ENCODE measurements around the gene LRRC23. TPM values are rescaled to one million over a fixed set of nuclear protein-coding genes. Genes with fewer than 3 reads are reported as not detected.

The LRRC23 gene
- total RNA-seq, 1 experiment from 2014 or later = 7.0 TPM

DNA sequence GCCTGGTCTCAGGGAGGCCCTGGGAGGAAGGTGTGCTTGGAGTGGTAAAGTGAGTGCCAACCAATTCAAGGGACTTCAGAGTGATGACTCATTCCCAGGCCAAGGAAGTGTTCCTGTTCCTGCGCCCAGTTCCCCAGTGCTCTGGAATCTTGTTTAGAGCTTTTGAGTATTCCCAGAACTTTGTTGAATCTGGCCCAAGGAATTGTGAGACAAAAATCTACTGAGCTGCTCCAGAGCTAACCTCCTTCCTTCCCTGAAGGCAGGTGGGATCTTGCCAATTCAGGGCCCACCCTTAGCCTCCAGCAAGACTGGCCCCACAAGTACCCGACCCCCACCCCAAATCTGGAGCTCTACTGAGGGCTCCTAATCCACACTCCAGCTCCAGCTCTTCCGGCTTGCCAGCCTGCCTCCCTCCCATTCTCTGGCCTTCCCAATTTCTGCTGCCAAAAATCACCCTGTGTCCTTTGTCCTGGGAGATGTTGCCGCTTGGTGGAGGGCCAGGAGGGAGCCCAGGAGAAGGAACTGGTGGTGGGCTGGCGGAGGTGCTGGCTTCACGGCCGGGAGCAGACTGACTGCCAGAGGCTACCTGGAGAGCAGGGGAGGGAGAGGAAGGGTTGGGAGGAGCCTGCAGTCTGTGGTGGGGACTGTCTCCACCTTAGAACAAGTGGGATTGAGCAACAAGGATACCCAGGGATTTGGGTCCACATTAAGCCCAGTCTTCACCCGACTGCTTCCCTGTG lies 21.1 kb downstream of the LRRC23 start:
- peak; percentile 91 for DNase-seq (ENCODE audit: low read depth)

DNA sequence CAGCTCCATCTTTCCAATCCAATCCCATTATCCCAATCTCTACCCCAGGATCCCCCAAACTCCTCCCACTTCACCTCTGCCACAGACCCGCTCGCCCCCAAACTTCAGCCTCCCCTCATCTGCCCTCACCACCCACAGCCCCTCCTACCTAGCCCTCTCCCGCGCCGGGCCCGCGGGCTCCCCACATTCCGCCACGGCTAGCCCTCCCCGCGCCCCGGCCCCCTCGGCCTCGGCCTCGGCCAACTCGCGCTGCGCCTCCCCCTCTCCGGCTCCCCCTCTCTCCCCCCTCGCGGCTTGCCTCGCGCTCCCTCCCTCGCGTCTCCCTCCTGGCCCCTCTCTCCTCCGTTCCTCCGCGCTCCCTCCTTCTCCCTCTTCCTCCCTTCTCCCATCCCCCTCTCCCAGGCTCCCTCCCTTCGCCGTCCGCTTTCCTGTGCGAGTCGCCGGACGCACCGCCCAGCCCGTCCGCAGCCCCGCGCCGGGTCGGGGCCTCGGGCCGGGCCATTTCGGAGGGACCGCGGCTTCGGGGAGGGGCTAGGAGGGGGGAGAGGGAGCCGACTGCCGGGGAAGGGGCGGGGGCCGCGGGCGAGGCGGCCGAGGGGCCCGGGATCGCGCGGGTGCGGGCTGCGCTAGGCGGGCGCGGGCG lies 22.9 kb downstream of the LRRC23 start, which contains the start of gene ATN1:
TSS of gene ATN1 (plus strand) at position 581 of the 643 bp plus-strand sequence. CDS start 6,043 bp downstream, outside the sequence.
- DNase-seq (ENCODE audit: low read depth) = peak; percentile 74

DNA sequence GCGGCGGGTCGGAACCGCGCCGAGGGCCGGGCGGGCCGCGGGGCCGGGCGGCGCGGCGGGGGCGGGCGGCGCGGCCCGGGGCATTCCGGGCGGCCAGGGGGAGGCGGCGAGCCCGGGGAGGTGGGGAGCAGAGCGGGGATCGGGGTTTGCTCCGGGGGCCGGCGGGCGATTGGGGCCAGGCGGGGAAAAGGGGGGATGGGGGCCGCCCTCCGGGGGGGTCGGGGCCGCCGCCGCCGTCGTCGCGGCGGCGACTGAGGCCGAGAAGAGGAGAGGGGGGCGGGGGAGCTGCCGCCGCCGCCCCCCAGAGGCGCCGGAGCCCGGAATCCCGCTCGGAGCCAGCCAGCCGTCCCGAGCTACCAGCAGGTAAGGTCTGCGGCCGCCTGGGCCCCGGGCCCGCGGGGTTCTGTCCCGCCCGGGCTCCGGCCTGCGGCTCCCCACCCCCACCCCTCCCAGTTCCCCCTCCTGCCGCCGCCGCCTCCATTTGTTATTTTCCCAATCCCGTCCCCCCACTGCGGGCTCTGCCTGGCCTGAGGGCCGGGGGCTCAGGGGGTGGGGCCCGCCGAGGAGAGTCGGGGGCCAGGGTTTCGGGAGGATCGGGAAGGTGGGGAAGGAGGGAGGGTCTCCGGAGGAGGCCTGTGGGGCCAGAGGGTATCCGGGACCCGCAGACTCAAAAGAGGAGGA lies 23.5 kb downstream of the LRRC23 start:
- no peak for DNase-seq (ENCODE audit: low read depth)

DNA sequence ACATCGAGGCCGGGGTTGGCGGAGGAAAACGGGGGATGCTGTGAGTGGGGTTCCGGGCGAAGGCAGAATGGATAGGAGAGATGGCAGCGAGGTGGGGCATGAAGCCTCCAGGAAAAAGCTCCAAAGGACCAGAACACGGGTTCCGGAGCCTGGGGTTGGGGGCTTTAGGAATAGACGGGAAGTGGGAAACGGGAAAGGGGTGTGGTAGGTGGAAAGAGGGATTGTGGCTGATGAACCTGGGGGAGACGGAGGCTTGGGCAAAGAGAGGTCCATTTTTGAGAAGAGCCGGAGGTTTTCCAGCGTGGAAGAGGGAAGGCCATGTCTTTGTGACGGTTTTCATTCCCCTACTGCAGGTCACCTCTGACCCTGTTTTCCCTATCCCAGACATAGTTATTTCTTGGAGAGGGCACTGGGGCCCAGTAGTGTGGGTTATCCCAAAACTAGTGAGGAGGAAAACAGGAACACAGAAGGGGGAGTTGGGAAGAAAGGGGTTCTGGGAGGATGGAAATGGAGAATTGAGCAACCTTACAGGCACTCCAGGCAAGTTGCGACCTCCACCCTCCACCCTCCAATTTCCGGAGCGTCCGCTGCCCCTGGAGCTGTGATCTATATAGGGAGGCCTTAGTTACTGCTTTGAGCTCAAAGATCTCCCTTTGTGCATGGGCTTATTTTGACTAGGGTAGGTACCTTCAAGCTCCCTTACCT lies 24.2 kb downstream of the LRRC23 start:
- DNase-seq (ENCODE audit: low read depth) = no peak

DNA sequence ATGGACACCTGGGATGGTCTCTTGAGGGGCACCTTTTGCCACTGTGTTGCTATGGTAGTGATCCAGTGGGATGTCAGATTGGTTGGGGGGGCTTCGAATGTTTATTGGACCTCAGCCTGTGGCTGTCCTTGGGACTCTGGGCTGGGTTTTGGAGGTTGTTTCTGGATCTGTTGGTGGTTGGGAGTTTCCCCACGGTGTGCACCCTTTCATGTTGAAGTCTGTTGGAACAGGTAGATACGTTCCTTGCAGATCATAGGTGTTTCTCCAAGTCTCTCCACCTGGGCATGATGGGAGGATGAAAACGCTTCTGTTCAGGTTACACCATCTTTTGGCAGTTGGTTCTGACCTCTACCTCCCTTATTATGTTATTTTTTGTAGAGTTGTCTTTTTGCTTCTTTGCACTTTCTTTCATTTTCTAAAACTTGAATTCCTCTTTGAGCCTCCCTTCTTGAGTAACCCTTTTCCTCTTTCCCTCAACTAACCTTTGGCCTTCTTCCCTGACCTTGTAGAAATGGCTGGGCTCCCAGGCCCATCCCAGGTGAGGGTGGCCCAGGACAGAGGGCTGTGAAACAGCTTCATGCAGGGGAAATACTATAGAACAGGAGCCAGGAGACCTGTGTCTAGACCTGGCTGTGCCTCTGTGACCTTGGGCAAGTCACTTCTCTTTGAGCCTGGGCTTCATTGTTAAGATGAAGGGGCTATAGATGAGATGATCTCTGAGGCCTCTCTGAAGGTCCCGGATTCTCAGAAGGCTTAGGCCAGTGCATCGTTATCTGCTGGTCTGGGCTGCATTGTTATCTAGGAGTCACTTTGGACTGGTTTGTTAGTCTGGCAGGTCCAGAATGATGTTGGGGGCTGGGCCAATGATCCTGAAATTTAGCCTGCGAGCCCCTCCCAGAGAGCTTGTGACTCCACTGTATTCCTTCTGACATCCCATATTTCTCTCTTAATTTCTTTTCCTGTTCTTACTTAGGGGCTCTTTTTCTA lies 25.1 kb downstream of the LRRC23 start:
- DNase-seq (ENCODE audit: low read depth) = no peak

DNA sequence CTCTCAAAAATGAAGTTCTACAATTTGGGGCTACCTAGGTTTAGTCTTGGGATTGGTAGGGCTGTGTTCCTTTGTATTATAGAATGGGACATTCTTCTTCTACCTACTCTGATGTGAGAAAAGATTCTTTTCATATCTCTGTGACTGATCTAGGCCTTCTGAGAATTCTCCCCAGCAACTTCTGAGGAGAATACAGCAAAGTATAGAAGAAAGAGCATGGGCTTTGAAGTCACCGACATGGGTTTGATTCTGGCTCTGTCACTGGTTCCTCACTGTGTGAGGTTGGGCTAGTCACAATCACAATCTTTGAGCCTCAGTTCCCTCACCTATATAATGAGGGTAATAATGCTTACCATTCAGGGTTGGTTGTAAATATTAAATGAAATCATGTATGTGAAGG lies 28.1 kb downstream of the LRRC23 start:
- no peak for DNase-seq (ENCODE audit: low read depth)

DNA sequence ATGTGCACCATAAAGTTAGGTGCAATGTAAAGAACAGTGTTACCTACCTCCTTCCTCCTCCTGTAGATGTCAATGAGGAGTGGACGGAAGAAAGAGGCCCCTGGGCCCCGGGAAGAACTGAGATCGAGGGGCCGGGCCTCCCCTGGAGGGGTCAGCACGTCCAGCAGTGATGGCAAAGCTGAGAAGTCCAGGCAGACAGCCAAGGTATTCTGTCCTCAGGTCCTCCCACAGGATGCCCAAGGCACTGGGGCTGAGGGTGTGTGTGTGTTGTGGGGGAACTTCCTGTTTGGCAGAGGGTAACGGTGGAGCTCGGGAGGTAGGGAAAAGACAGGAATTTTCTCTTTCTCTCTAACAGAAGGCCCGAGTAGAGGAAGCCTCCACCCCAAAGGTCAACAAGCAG lies 29.5 kb downstream of the LRRC23 start:
- no peak for DNase-seq (ENCODE audit: low read depth)

DNA sequence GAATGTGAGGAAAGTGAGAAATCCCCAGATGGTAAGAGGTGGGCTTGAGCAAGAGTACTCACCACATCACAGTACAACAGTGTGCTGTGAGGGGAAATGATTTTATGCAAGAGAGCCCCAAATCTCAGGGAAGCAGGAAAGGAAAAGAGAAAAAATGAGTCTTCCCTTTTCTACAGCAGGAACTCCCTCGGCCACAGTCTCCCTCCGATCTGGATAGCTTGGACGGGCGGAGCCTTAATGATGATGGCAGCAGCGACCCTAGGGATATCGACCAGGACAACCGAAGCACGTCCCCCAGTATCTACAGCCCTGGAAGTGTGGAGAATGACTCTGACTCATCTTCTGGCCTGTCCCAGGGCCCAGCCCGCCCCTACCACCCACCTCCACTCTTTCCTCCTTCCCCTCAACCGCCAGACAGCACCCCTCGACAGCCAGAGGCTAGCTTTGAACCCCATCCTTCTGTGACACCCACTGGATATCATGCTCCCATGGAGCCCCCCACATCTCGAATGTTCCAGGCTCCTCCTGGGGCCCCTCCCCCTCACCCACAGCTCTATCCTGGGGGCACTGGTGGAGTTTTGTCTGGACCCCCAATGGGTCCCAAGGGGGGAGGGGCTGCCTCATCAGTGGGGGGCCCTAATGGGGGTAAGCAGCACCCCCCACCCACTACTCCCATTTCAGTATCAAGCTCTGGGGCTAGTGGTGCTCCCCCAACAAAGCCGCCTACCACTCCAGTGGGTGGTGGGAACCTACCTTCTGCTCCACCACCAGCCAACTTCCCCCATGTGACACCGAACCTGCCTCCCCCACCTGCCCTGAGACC lies 31.0 kb downstream of the LRRC23 start:
- DNase-seq (ENCODE audit: low read depth) = no peak

DNA sequence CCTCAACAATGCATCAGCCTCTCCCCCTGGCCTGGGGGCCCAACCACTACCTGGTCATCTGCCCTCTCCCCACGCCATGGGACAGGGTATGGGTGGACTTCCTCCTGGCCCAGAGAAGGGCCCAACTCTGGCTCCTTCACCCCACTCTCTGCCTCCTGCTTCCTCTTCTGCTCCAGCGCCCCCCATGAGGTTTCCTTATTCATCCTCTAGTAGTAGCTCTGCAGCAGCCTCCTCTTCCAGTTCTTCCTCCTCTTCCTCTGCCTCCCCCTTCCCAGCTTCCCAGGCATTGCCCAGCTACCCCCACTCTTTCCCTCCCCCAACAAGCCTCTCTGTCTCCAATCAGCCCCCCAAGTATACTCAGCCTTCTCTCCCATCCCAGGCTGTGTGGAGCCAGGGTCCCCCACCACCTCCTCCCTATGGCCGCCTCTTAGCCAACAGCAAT lies 31.6 kb downstream of the LRRC23 start:
- no peak for DNase-seq (ENCODE audit: low read depth)

DNA sequence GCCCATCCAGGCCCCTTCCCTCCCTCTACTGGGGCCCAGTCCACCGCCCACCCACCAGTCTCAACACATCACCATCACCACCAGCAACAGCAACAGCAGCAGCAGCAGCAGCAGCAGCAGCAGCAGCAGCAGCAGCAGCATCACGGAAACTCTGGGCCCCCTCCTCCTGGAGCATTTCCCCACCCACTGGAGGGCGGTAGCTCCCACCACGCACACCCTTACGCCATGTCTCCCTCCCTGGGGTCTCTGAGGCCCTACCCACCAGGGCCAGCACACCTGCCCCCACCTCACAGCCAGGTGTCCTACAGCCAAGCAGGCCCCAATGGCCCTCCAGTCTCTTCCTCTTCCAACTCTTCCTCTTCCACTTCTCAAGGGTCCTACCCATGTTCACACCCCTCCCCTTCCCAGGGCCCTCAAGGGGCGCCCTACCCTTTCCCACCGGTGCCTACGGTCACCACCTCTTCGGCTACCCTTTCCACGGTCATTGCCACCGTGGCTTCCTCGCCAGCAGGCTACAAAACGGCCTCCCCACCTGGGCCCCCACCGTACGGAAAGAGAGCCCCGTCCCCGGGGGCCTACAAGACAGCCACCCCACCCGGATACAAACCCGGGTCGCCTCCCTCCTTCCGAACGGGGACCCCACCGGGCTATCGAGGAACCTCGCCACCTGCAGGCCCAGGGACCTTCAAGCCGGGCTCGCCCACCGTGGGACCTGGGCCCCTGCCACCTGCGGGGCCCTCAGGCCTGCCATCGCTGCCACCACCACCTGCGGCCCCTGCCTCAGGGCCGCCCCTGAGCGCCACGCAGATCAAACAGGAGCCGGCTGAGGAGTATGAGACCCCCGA lies 32.2 kb downstream of the LRRC23 start:
- DNase-seq (ENCODE audit: low read depth) = no peak

DNA sequence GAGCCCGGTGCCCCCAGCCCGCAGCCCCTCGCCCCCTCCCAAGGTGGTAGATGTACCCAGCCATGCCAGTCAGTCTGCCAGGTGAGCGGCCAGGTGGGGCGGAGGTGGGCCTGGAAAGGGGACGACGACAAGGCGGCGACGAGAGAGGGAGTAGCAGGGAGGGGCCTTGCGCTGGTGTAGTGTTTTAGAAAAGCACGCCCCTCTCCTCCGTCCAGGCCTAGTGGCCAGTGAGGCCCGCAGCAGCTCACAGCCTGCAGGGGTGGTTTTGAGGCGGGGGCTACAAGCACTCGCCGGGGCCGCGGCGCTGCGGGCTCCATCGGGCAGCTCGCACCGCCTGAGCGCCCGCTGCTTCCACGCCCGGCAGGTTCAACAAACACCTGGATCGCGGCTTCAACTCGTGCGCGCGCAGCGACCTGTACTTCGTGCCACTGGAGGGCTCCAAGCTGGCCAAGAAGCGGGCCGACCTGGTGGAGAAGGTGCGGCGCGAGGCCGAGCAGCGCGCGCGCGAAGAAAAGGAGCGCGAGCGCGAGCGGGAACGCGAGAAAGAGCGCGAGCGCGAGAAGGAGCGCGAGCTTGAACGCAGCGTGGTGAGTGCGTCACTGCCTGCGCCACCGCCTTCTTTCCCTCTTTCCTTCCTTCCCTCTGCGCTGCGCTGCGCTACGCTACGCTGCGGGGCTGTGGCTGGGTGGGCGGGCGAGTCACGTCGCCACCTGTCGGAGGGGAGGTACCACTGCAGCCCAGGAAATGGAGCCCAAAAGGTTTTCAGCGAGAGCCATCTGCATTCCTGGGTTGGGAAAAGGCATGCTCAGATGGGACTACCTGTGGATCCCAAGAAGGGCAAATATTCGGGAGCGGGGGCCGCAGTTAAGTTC lies 33.1 kb downstream of the LRRC23 start:
- peak; percentile 99 for DNase-seq (ENCODE audit: low read depth)

DNA sequence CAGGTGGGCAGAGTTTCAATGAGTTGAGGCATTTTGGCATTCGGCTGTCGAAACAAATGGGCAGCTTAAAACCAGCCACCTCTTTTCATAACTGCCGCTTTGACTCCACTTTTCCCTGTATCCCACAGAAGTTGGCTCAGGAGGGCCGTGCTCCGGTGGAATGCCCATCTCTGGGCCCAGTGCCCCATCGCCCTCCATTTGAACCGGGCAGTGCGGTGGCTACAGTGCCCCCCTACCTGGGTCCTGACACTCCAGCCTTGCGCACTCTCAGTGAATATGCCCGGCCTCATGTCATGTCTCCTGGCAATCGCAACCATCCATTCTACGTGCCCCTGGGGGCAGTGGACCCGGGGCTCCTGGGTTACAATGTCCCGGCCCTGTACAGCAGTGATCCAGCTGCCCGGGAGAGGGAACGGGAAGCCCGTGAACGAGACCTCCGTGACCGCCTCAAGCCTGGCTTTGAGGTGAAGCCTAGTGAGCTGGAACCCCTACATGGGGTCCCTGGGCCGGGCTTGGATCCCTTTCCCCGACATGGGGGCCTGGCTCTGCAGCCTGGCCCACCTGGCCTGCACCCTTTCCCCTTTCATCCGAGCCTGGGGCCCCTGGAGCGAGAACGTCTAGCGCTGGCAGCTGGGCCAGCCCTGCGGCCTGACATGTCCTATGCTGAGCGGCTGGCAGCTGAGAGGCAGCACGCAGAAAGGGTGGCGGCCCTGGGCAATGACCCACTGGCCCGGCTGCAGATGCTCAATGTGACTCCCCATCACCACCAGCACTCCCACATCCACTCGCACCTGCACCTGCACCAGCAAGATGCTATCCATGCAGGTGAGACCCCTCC lies 34.0 kb downstream of the LRRC23 start:
- DNase-seq (ENCODE audit: low read depth) = no peak

DNA sequence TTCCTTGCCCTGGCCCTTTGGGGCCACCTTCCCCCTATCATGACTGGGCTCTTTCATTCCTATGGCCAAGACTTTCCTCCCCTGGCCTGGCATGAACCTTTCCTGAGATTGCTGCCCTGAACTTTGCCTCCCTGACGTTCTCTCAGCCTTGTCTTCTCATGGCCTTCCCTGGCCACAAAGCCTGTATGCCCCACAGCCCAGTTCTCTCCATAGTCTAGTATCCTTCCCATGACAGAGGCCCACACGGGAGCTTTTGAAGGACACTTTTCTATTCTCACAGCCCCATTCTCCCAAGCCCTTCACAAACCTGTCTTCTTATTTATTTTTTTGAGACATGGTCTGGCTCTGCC lies 34.5 kb downstream of the LRRC23 start:
- DNase-seq (ENCODE audit: low read depth) = no peak

DNA sequence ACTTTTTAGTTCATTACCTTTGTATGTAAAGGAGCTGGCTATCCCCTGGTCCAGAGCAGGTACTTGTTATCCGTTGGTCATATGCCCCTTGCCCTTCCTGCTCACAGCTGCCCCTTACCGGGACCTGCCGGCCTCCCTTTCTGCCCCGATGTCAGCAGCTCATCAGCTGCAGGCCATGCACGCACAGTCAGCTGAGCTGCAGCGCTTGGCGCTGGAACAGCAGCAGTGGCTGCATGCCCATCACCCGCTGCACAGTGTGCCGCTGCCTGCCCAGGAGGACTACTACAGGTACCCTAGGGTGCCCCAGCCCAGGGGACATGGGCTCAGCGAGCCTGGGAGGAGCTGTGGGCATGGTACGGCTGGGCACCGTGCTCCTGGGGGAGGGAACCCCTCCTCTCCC lies 36.6 kb downstream of the LRRC23 start:
- DNase-seq (ENCODE audit: low read depth) = no peak

DNA sequence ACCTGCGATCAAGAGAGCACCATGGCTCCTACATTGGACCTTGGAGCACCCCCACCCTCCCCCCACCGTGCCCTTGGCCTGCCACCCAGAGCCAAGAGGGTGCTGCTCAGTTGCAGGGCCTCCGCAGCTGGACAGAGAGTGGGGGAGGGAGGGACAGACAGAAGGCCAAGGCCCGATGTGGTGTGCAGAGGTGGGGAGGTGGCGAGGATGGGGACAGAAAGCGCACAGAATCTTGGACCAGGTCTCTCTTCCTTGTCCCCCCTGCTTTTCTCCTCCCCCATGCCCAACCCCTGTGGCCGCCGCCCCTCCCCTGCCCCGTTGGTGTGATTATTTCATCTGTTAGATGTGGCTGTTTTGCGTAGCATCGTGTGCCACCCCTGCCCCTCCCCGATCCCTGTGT lies 37.2 kb downstream of the LRRC23 start:
- DNase-seq (ENCODE audit: low read depth) = no peak

DNA sequence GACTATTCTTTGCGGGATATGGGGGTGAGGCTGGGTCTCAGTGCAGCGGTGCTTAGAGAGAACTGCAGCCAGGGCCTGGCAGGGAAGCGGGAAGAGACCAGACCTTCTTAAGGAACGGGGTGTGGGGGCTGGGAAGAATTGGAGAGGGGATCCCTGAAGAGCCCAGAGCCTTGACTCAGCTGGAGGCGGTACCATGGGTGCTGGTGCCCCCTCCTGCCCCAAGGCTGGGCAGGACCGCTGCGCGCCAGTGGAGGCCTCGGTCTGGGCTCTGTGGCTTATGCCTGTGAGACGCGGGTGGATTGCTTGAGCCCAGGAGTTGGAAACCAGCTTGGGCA lies 37.7 kb downstream of the LRRC23 start:
- no peak for DNase-seq (ENCODE audit: low read depth)

DNA sequence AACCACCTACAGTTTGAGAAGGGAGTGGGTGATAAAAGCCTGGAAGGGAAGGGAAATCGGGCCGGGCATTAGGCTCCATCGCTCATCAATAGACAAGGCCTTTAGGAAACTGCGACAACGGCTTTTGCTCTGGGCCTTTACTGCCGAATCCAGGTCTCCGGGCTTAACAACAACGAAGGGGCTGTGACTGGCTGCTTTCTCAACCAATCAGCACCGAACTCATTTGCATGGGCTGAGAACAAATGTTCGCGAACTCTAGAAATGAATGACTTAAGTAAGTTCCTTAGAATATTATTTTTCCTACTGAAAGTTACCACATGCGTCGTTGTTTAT lies 38.7 kb downstream of the LRRC23 start:
- DNase-seq (ENCODE audit: low read depth) = peak; percentile 90

Data from Daoy (cell line).